Gastroesophageal sphincter (tissue), 3 donors: ENCODE results near the gene GALNT17.

Experiments used
- EP300 ChIP-seq: sonication (generic); formaldehyde crosslinking; IDR thresholded peaks from one replicate; pipeline ENCODE4 v1.6.1; 2017; ENCODE audit warnings: antibody characterized with exemption, mild to moderate bottlenecking
- TF ChIP-seq, protein P1 (sequence below), 4 experiments: fragments of 200-600 bp in 2 of 4; fragments of 450-650 bp in 2 of 4; sonication (generic) in 1 of 4; IDR thresholded peaks; one replicate each; pipeline ENCODE4 v1.5.1; 2017 to 2019; ENCODE audit warnings: antibody characterized with exemption in 4 of 4, mild to moderate bottlenecking in 2 of 4, moderate library complexity in 2 of 4

DNA sequence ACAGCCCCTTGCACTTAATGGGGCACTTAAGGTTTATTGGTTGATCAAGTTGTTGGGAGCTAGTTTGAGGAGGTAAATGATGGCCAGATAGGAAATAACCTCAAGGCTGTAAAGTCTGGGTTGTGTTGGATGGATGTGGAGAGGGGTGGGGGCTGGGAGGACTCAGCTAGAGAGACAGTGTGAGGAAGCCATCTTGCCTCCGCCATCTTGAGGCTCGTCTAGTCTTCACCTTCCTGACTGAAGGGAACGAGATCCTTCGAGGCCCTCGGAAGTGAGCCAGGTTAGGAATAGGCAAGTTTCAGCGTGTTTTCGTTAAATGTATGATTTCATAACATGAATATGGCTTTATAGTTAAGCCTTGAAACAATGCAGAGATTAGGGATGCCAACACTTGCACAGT is 5.5 kb downstream of the GALNT17 start:
- TF ChIP-seq, protein P1, sequence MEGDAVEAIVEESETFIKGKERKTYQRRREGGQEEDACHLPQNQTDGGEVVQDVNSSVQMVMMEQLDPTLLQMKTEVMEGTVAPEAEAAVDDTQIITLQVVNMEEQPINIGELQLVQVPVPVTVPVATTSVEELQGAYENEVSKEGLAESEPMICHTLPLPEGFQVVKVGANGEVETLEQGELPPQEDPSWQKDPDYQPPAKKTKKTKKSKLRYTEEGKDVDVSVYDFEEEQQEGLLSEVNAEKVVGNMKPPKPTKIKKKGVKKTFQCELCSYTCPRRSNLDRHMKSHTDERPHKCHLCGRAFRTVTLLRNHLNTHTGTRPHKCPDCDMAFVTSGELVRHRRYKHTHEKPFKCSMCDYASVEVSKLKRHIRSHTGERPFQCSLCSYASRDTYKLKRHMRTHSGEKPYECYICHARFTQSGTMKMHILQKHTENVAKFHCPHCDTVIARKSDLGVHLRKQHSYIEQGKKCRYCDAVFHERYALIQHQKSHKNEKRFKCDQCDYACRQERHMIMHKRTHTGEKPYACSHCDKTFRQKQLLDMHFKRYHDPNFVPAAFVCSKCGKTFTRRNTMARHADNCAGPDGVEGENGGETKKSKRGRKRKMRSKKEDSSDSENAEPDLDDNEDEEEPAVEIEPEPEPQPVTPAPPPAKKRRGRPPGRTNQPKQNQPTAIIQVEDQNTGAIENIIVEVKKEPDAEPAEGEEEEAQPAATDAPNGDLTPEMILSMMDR (IDR thresholded peaks at IDR 0.05): no peak
- TF ChIP-seq EP300: no peak
